SKM-1 (cell line): ENCODE data around the gene PPP2R5D.
A peak's percentile ranks its signal among the peaks of the same experiment; 100 is the strongest.

ENCODE experiments used
- DNase-seq: peaks from one replicate; lab custom pipeline; 2025; ENCODE audit not compliant: unreplicated experiment; lab: John Stamatoyannopoulos, UW

The PPP2R5D gene

DNA sequence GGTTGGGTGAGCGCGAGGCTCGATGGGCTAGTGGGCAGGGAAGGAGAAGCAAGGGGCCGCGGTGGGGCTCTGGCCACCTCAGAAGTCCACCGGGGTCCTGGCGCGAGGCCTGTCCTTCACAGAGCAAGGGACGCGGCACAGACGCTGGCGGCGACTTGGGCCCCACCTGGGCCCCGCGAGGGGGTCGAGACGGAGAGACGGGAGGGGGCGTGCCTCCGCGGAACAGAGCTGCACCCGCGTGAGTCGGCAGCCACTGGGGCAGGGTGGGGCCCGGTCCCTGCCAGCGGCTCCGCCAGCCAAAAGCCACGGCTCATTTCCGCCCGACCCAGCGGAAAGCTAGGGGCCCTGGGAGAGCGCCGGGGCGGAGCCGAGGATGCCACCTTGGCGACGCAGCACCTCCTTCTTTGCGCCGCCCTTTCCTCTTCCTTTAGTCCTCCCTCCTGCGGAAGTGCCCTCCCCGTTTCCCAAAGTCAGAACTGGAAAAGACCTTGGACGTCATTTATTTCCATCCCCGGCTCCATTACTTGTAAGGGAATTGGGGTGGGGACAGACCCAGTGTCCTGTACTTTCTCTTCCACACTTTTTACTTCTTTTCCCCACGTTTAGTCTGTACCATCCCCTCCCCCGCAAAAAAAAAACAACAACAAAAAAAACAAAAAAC is 69.3 kb downstream of the PPP2R5D start, which contains the start of gene CUL7:
TSS of gene CUL7 (minus strand) at position 307 of the 661 bp plus-strand sequence. CDS start 1,063 bp downstream, outside the sequence.
- DNase-seq, result peak; percentile 87

DNA sequence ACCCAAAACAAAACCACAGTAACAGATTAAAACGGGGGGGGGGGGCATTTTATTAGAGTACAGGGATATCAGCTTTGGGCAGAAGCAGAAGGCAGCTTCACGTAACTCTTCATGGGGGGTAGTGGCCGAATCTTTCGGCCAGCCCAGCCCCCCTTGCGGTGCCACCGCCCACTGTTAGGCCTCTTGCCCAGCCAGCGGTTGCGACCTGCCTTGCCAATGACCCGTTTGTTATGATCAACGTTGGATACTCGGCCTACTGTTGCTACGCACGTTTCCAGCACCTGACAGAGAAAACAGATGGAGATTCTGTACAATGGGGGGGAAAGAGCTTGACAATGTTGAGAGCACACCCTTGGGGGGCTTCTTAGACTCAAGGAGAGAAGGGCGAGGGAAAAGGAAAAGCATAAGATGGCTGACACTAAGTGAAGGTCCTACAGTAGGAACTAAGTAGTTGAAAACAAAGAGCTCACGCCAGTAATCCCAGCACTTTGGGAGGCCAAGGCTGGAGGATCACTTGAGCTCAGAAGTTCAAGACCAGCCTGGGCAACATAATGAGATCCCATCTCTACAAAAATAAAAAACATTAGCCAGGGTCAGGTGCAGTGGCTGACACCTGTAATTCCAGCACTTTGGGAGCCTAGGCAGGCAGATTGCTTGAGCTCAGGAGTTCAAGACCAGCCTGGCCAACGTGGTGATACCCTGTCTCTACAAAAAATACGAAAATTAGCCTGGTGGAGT is 70.0 kb downstream of the PPP2R5D start:
- no peak for DNase-seq

GRCh38 chr6:43055966-43056365 is 71.6 kb downstream of the PPP2R5D start:
- DNase-seq, result no peak

GRCh38 chr6:43058531-43058930 is 74.2 kb downstream of the PPP2R5D start:
- no peak for DNase-seq

GRCh38 chr6:43059168-43060033 is 75.0 kb downstream of the PPP2R5D start, which contains the start of the genes KLC4 and MRPL2:
Gene KLC4 (plus strand): TSS chr6:43059631. CDS start chr6:43061336, 1,705 bp downstream.
Gene MRPL2 (minus strand): TSS chr6:43059434. CDS start chr6:43059381, 53 bp downstream.
- DNase-seq, result peak; percentile 99

- no peak for DNase-seq
Measured at GRCh38 chr6:43060034-43060754, 75.8 kb downstream of the PPP2R5D start.

GRCh38 chr6:43060755-43061633 is 76.6 kb downstream of the PPP2R5D start:
- no peak for DNase-seq

DNA sequence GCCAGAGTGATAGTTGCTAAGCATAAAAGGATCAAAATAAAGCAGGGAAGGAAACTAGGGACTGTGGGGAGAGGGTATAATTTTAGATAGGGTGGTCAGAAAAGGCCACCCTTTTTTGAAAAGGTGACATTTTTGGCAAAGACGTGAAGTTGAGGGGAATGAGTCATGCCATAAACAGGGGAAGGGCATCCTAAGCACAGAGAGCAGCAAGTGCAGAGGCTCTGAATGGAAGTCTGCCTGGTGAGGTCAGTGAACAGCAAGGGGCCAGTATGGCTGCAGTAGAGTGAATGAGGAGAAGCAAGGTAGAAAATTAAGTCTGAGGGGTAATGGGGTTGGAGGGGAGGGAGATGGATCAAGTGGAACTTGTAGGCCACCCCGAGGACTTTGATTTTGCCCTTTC is 77.5 kb downstream of the PPP2R5D start:
- DNase-seq, result no peak
